ENCODE measurements around the gene CACNA1C. TPM values are rescaled to one million over a fixed set of nuclear protein-coding genes. Genes with fewer than 3 reads are reported as not detected.

CACNA1C gene
- total RNA-seq, 3 donors from 2014 or later, result 2.6 to 11.8 (median 9.5) TPM

- intact Hi-C loops (cut with DNase I; ENCODE audit: low total_unique reads), result no loop called here
- no peak for DNase-seq (ENCODE audit: low spot score in 2 of 2)
- H3K27ac ChIP-seq, result peak overlapping the region in 1 of 2 donors; percentile 71
- H3K27me3 ChIP-seq, result no peaks in the 10 kb centered on the region
- no peaks in the 10 kb centered on the region for H3K4me1 ChIP-seq
- H3K4me3 ChIP-seq, result no peak overlapping the region
- H3K9me3 ChIP-seq, result no peaks in the 10 kb centered on the region
- TF ChIP-seq POLR2A (IDR thresholded peaks at IDR 0.05) (no peak), CTCF (IDR thresholded peaks at IDR 0.05) (no peak), POLR2AphosphoS5 (IDR thresholded peaks at IDR 0.05) (no peak)
- no peaks in the 10 kb centered on the region for H3K36me3 ChIP-seq
Observed at GRCh38 chr12:2456813-2457186, 404.0 kb downstream of the CACNA1C start.

- Histone ChIP-seq H3K27me3 (no peaks in the 10 kb centered on the region), H3K4me1 (no peaks in the 10 kb centered on the region), H3K36me3 (no peaks in the 10 kb centered on the region), H3K9me3 (no peaks in the 10 kb centered on the region), H3K4me3 (no peak overlapping the region), H3K27ac (peak overlapping the region in 1 of 2 donors; percentile 71)
- no peak for DNase-seq (ENCODE audit: low spot score in 2 of 2)
- TF ChIP-seq CTCF (IDR thresholded peaks at IDR 0.05) (no peak), POLR2A (IDR thresholded peaks at IDR 0.05) (no peak), POLR2AphosphoS5 (IDR thresholded peaks at IDR 0.05) (no peak)
- intact Hi-C loops (cut with DNase I; ENCODE audit: low total_unique reads), result no loop called here
Observed at GRCh38 chr12:2457215-2457932, 404.6 kb downstream of the CACNA1C start.

GRCh38 chr12:2457933-2458414, 405.2 kb downstream of the CACNA1C start:
- H3K27ac ChIP-seq, result peak overlapping the region in 1 of 2 donors; percentile 71
- TF ChIP-seq CTCF (IDR thresholded peaks at IDR 0.05) (no peak), POLR2A (IDR thresholded peaks at IDR 0.05) (no peak), POLR2AphosphoS5 (IDR thresholded peaks at IDR 0.05) (no peak)
- H3K27me3 ChIP-seq, result no peaks in the 10 kb centered on the region
- no peaks in the 10 kb centered on the region for H3K4me1 ChIP-seq
- DNase-seq (ENCODE audit: low spot score in 2 of 2), result no peak
- H3K4me3 ChIP-seq, result no peak overlapping the region
- intact Hi-C loops (cut with DNase I; ENCODE audit: low total_unique reads), result no loop called here
- no peaks in the 10 kb centered on the region for H3K36me3 ChIP-seq
- no peaks in the 10 kb centered on the region for H3K9me3 ChIP-seq

- Histone ChIP-seq H3K4me1 (no peaks in the 10 kb centered on the region), H3K4me3 (no peak overlapping the region), H3K9me3 (no peaks in the 10 kb centered on the region), H3K27ac (no peak overlapping the region), H3K27me3 (no peaks in the 10 kb centered on the region), H3K36me3 (no peaks in the 10 kb centered on the region)
- DNase-seq (ENCODE audit: low spot score in 2 of 2), result no peak
- intact Hi-C loops (cut with DNase I; ENCODE audit: low total_unique reads), result no loop called here
- TF ChIP-seq POLR2AphosphoS5 (IDR thresholded peaks at IDR 0.05), result no peak
- no peak for TF ChIP-seq POLR2A (IDR thresholded peaks at IDR 0.05)
- TF ChIP-seq CTCF (IDR thresholded peaks at IDR 0.05), result no peak
Observed at GRCh38 chr12:2460051-2460670, 407.4 kb downstream of the CACNA1C start.

- no peaks in the 10 kb centered on the region for H3K36me3 ChIP-seq
- no peaks in the 10 kb centered on the region for H3K4me1 ChIP-seq
- DNase-seq (ENCODE audit: low spot score in 2 of 2), result no peak
- no peak overlapping the region for H3K4me3 ChIP-seq
- no peaks in the 10 kb centered on the region for H3K27me3 ChIP-seq
- TF ChIP-seq POLR2AphosphoS5 (IDR thresholded peaks at IDR 0.05) (no peak), CTCF (IDR thresholded peaks at IDR 0.05) (no peak), POLR2A (IDR thresholded peaks at IDR 0.05) (no peak)
- no peaks in the 10 kb centered on the region for H3K9me3 ChIP-seq
- no peak overlapping the region for H3K27ac ChIP-seq
- intact Hi-C loops (cut with DNase I; ENCODE audit: low total_unique reads), result no loop called here
Observed at GRCh38 chr12:2461046-2461445, 408.3 kb downstream of the CACNA1C start.
